ENCODE measurements around the gene TLE1. TPM values are rescaled to one million over a fixed set of nuclear protein-coding genes. Genes with fewer than 3 reads are reported as not detected.

The TLE1 gene
- total RNA-seq, 1 experiment from 2014 or later = 97.7 TPM

GRCh38 chr9:81589392-81589791, 100.0 kb downstream of the TLE1 start:
- POLR2A ChIA-PET = no interaction called here
- Mint-ChIP-seq H3K4me3 (no peak overlapping the region), H3K9me3 (peaks cover 4% of the 10 kb centered on the region; the same call in 1 of the 2 replicates), H3K27me3 (ENCODE audit: low read depth) (no peaks in the 10 kb centered on the region), H3K27ac (peak overlapping the region; percentile 82), H3K36me3 (peaks cover 92% of the 10 kb centered on the region), H3K4me1 (peaks cover 27% of the 10 kb centered on the region)
- CTCF ChIA-PET = no interaction called here
- ATAC-seq (no peak), DNase-seq (ENCODE audit: low spot score) (no peak)
- no peak for TF ChIP-seq ZNF425 (CRISPR knock-in tag; conservative IDR thresholded peaks at IDR 0.05)
- TF ChIP-seq JUN (CRISPR knock-in tag; IDR thresholded peaks at IDR 0.05) = no peak
- TF ChIP-seq GABPB1 (CRISPR knock-in tag; IDR thresholded peaks at IDR 0.05) = no peak
- TF ChIP-seq SMAD4 (CRISPR knock-in tag; IDR thresholded peaks at IDR 0.05) = no peak
- TF ChIP-seq TEAD1 (CRISPR knock-in tag; IDR thresholded peaks at IDR 0.05) = no peak
- TF ChIP-seq NFYB (CRISPR knock-in tag; conservative IDR thresholded peaks at IDR 0.05; ENCODE audit: low read depth) = no peak
- TF ChIP-seq ATF6 (CRISPR knock-in tag; IDR thresholded peaks at IDR 0.05) = no peak
- no peak for TF ChIP-seq AFF4 (CRISPR knock-in tag; IDR thresholded peaks at IDR 0.05; ENCODE audit: borderline replicate concordance)
- TF ChIP-seq TCF7 (CRISPR knock-in tag; IDR thresholded peaks at IDR 0.05; ENCODE audit: low read depth) = no peak
- no peak for TF ChIP-seq ERG (CRISPR knock-in tag; IDR thresholded peaks at IDR 0.05)
- no peak for TF ChIP-seq NR2C2 (CRISPR knock-in tag; IDR thresholded peaks at IDR 0.05)
- TF ChIP-seq CREM (CRISPR knock-in tag; IDR thresholded peaks at IDR 0.05) = no peak
- TF ChIP-seq ZNF232 (CRISPR knock-in tag; IDR thresholded peaks at IDR 0.05) = no peak
- TF ChIP-seq ELF4 (CRISPR knock-in tag; IDR thresholded peaks at IDR 0.05; ENCODE audit: low read depth) = no peak
- TF ChIP-seq JAZF1 (CRISPR knock-in tag; IDR thresholded peaks at IDR 0.05) = no peak
- TF ChIP-seq RELA (CRISPR knock-in tag; IDR thresholded peaks at IDR 0.05; ENCODE audit: borderline replicate concordance) = no peak
- TF ChIP-seq CTCF (IDR thresholded peaks at IDR 0.05) = no peak
